Upper lobe of left lung (tissue), 6 donors: Measurements from ENCODE around the gene CIITA. TPM values are rescaled to one million over a fixed set of nuclear protein-coding genes. Genes with fewer than 3 reads are reported as not detected.

Source experiments
- ATAC-seq, 2 donors: fragments of 200-7000 bp; cut with Tn5 transposase; one replicate each; pipeline ENCODE4 v1.9.1; 2022; ENCODE audit warnings: mild to moderate bottlenecking in 2 of 2, moderate library complexity in 2 of 2; ENCODE audit not compliant: low FRiP score in 2 of 2
- DNase-seq, 2 donors: peaks; one replicate each; pipeline ENCODE4 v3.0.0-alpha.2; 2019 to 2020
- H3K27ac ChIP-seq, 4 donors: fragments of 200-600 bp; sonication (generic); one replicate each; pipeline ENCODE4 v1.5.1; 2016 to 2019
- H3K27me3 ChIP-seq, 4 donors: fragments of 200-600 bp; sonication (generic); one replicate each; pipeline ENCODE4 v1.5.1; 2017 to 2019
- H3K36me3 ChIP-seq, 4 donors: fragments of 200-600 bp; sonication (generic); one replicate each; pipeline ENCODE4 v1.5.1; 2016 to 2019
- H3K4me1 ChIP-seq, 4 donors: fragments of 200-600 bp; sonication (generic); one replicate each; pipeline ENCODE4 v1.5.1; 2018 to 2019
- H3K4me3 ChIP-seq, 4 donors: fragments of 200-600 bp; sonication (generic); one replicate each; pipeline ENCODE4 v1.5.1; 2017 to 2019; ENCODE audit warnings: mild to moderate bottlenecking in 2 of 4, moderate library complexity in 1 of 4
- H3K9me3 ChIP-seq, 4 donors: fragments of 200-600 bp; sonication (generic); one replicate each; pipeline ENCODE4 v1.5.1; 2018 to 2019
- EP300 ChIP-seq, 4 donors: sonication (generic); formaldehyde crosslinking; IDR thresholded peaks; one replicate each; pipeline ENCODE4 v1.5.1; 2017; ENCODE audit warnings: antibody characterized with exemption in 4 of 4, control low read depth in 2 of 4
- POLR2A ChIP-seq, 4 donors: fragments of 450-650 bp; IDR thresholded peaks; one replicate each; pipeline ENCODE4 v1.5.1; 2016 to 2017; ENCODE audit warnings: antibody characterized with exemption in 4 of 4, mild to moderate bottlenecking in 2 of 4
- POLR2AphosphoS5 ChIP-seq, 2 donors: sonication (generic); formaldehyde crosslinking; IDR thresholded peaks; one replicate each; pipeline ENCODE4 v1.5.1; 2017; ENCODE audit warnings: antibody characterized with exemption in 2 of 2
- WGBS, 2 donors: methylation state at CpG; one replicate each; pipeline ENCODE4 v1.1.5; 2017 to 2018; 5-methylcytosine and 5-hydroxymethylcytosine counted together
- total RNA-seq, 6 donors: library from RNA; depleted of rRNA in 4 of 6; stranded (reverse); fragments of >200 nt in 4 of 6; gene quantifications; one replicate each; pipeline versions ENCODE4 v1.1.0 to v1.2.1, GENCODE V29; 2016 to 2021
- TF ChIP-seq, protein P1 (sequence below), 6 experiments: fragments of 450-650 bp in 4 of 6; fragments of 200-600 bp in 2 of 6; sonication (generic) in 2 of 6; IDR thresholded peaks; one replicate each; pipeline ENCODE4 v1.5.1; 2016 to 2019; ENCODE audit warnings: antibody characterized with exemption in 6 of 6
- donor health status: DM: no; HTN: no; CAD: no; lungs with moderate emphysema.
- donor health status: DM: no; HTN: yes; CAD: no; lungs with severe emphysema.

The CIITA gene
- total RNA-seq, 6 donors from 2014 or later = 27.2 to 145 (median 83.2) TPM

- 52 to 61% methylated on average over 15 to 19 of the region's 19 CpGs for WGBS, 2 donors
- Histone ChIP-seq H3K9me3 (no peaks in the 10 kb centered on the region), H3K4me1 (peaks cover 5 to 20% (median 12%) of the 10 kb centered on the region in 4 donors), H3K27ac (peak overlapping the region; percentile 63 to 71 (median 66)), H3K4me3 (no peak overlapping the region), H3K27me3 (no peaks in the 10 kb centered on the region), H3K36me3 (peaks cover 0 to 65% (median 16%) of the 10 kb centered on the region in 4 donors)
- ATAC-seq = peak; percentile 81 to 88
- TF ChIP-seq POLR2AphosphoS5 (IDR thresholded peaks at IDR 0.05) (no peak), EP300 (IDR thresholded peaks at IDR 0.05) (peak in 1 of 4 donors; percentile 35)
- TF ChIP-seq, protein P1, sequence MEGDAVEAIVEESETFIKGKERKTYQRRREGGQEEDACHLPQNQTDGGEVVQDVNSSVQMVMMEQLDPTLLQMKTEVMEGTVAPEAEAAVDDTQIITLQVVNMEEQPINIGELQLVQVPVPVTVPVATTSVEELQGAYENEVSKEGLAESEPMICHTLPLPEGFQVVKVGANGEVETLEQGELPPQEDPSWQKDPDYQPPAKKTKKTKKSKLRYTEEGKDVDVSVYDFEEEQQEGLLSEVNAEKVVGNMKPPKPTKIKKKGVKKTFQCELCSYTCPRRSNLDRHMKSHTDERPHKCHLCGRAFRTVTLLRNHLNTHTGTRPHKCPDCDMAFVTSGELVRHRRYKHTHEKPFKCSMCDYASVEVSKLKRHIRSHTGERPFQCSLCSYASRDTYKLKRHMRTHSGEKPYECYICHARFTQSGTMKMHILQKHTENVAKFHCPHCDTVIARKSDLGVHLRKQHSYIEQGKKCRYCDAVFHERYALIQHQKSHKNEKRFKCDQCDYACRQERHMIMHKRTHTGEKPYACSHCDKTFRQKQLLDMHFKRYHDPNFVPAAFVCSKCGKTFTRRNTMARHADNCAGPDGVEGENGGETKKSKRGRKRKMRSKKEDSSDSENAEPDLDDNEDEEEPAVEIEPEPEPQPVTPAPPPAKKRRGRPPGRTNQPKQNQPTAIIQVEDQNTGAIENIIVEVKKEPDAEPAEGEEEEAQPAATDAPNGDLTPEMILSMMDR (IDR thresholded peaks at IDR 0.05) = peak in 2 of 6 experiments; percentile 5 to 48
- DNase-seq = peak in 1 of 2 donors; percentile 44
Observed at GRCh38 chr16:10979717-10980601, 103.0 kb downstream of the CIITA start.

DNA sequence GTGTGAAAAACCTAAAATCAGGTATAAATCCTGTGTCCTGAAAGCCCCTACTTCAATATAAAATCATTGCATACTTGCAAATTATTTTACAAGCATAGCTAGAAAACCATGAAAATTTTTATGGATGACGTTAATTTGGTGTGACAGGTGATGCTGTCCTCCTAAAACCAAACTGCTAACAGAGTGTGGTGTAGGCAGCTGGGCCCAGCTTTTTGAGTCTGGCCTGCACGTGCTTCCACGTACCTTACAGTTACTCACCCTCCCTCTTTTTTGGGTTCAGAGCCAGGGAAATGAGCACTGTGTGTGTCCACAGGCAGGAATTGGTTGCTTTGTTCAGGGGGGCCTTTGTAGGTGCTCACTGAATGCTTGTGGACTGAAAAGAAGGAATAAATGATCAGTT, 103.8 kb downstream of the CIITA start:
- Histone ChIP-seq H3K27me3 (no peaks in the 10 kb centered on the region), H3K4me1 (peaks cover 5 to 20% (median 12%) of the 10 kb centered on the region in 4 donors), H3K36me3 (peaks cover 0 to 62% (median 12%) of the 10 kb centered on the region in 4 donors), H3K4me3 (no peak overlapping the region), H3K27ac (no peak overlapping the region), H3K9me3 (no peaks in the 10 kb centered on the region)
- DNase-seq (no peak), ATAC-seq (no peak)
- 83 to 87% methylated on average over 3 of the region's 3 CpGs for WGBS, 2 donors
- TF ChIP-seq EP300 (IDR thresholded peaks at IDR 0.05) (no peak), POLR2A (IDR thresholded peaks at IDR 0.05) (no peak), POLR2AphosphoS5 (IDR thresholded peaks at IDR 0.05) (no peak)
- TF ChIP-seq, protein P1 (IDR thresholded peaks at IDR 0.05) = no peak

GRCh38 chr16:10981697-10982216, 104.8 kb downstream of the CIITA start:
- no peaks in the 10 kb centered on the region for H3K27me3 ChIP-seq
- H3K27ac ChIP-seq = no peak overlapping the region
- 87 to 95% methylated on average over 4 of the region's 4 CpGs for WGBS, 2 donors
- TF ChIP-seq, protein P1 (IDR thresholded peaks at IDR 0.05) = peak in 1 of 6 experiments; percentile 8
- TF ChIP-seq EP300 (IDR thresholded peaks at IDR 0.05) (no peak), POLR2A (IDR thresholded peaks at IDR 0.05) (no peak), POLR2AphosphoS5 (IDR thresholded peaks at IDR 0.05) (no peak)
- ATAC-seq (no peak), DNase-seq (no peak)
- H3K9me3 ChIP-seq = no peaks in the 10 kb centered on the region
- no peak overlapping the region for H3K4me3 ChIP-seq
- H3K36me3 ChIP-seq = peaks cover 0 to 63% (median 12%) of the 10 kb centered on the region in 4 donors
- H3K4me1 ChIP-seq = peaks cover 5 to 20% (median 12%) of the 10 kb centered on the region in 4 donors

DNA sequence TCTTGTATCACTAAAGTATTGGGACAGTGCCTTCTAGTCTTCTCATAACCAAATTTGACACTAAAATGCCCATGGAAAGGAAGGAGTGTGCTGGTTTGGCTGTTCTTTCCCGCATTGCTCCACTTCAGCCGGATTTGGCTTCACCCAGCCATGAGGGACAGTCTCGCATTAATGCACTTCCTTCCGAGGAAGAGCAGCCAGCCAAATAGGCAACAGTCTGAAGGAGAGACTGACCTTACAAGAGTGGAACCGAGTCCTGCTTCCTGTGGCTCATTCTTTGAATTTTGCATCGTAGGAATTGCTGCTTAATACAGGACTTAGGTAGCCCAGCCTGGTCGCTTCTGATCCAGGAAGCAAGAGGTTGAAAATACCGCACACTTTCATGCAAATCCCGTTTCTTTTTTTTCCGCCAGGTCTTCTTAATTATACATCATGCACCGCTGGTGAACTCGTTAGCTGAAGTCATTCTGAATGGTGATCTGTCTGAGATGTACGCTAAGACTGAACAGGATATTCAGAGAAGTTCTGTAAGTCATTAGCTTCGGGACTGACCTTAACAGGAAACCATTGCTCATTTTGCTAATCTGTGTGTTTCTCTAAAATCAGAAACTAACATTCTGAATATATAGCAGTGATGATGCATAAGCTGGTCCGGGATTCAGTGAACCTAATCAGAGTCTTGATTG, 105.6 kb downstream of the CIITA start:
- no peak overlapping the region for H3K27ac ChIP-seq
- no peak for ATAC-seq
- 75 to 84% methylated on average over 15 of the region's 15 CpGs for WGBS, 2 donors

More for the DNA sequence above, 105.6 kb downstream of the CIITA start:
- Histone ChIP-seq H3K4me1 (peaks cover 5 to 20% (median 12%) of the 10 kb centered on the region in 4 donors), H3K27me3 (no peaks in the 10 kb centered on the region), H3K36me3 (peaks cover 0 to 63% (median 14%) of the 10 kb centered on the region in 4 donors), H3K9me3 (no peaks in the 10 kb centered on the region), H3K4me3 (no peak overlapping the region)
- TF ChIP-seq POLR2AphosphoS5 (IDR thresholded peaks at IDR 0.05) (no peak), POLR2A (IDR thresholded peaks at IDR 0.05) (no peak), EP300 (IDR thresholded peaks at IDR 0.05) (no peak)
- TF ChIP-seq, protein P1 (IDR thresholded peaks at IDR 0.05) = no peak
- DNase-seq = no peak
